T follicular helper cell (primary cell): ENCODE measurements around the gene HSD17B1.
A peak's percentile ranks its signal among the peaks of the same experiment; 100 is the strongest.
"Not testable (repeated sequence)": the region's sequence is repeated elsewhere in the genome, so short reads cannot be mapped to it uniquely, and the experiment has no call there.

Source experiments
- DNase-seq: peaks from one replicate; pipeline ENCODE4 v3.0.0-alpha.2; 2020; ENCODE audit warnings: low read depth

HSD17B1 gene

GRCh38 chr17:42525221-42525620, 27.5 kb upstream of the HSD17B1 start:
- DNase-seq: no peak

GRCh38 chr17:42526031-42526444, 26.7 kb upstream of the HSD17B1 start:
- no peak for DNase-seq

GRCh38 chr17:42527932-42528331, 24.8 kb upstream of the HSD17B1 start:
- DNase-seq: no peak

- DNase-seq: no peak
Observed at GRCh38 chr17:42529061-42529460, 23.7 kb upstream of the HSD17B1 start.

GRCh38 chr17:42530952-42531454, 21.7 kb upstream of the HSD17B1 start:
- no peak for DNase-seq

- DNase-seq: peak; percentile 31
Observed at GRCh38 chr17:42531455-42532354, 21.0 kb upstream of the HSD17B1 start.

- DNase-seq: no peak
Observed at GRCh38 chr17:42535155-42536047, 17.3 kb upstream of the HSD17B1 start.

- peak; percentile 54 for DNase-seq
Observed at GRCh38 chr17:42536048-42536371, 16.7 kb upstream of the HSD17B1 start, which contains the start of gene NAGLU. NAGLU (plus strand) TSS chr17:42536241; CDS start chr17:42536273, 32 bp downstream.

- peak; percentile 40 for DNase-seq
Observed at GRCh38 chr17:42536372-42537155, 16.2 kb upstream of the HSD17B1 start.

GRCh38 chr17:42537156-42537805, 15.4 kb upstream of the HSD17B1 start:
- DNase-seq: no peak

- no peak for DNase-seq
Observed at GRCh38 chr17:42537826-42538451, 14.8 kb upstream of the HSD17B1 start.

- no peak for DNase-seq
Observed at GRCh38 chr17:42538482-42538881, 14.2 kb upstream of the HSD17B1 start.

- DNase-seq: not testable (repeated sequence)
Observed at GRCh38 chr17:42540558-42540957, 12.2 kb upstream of the HSD17B1 start.

- no peak for DNase-seq
Observed at GRCh38 chr17:42541041-42541833, 11.5 kb upstream of the HSD17B1 start.

GRCh38 chr17:42543190-42544079, 9.3 kb upstream of the HSD17B1 start:
- DNase-seq: no peak

GRCh38 chr17:42544874-42545283, 7.8 kb upstream of the HSD17B1 start:
- no peak for DNase-seq

GRCh38 chr17:42545755-42546505, 6.8 kb upstream of the HSD17B1 start:
- DNase-seq: not testable (repeated sequence)

GRCh38 chr17:42547001-42547461, 5.7 kb upstream of the HSD17B1 start:
- DNase-seq: no peak
